Neutrophil (primary cell): ENCODE results near the gene MBD5.

Source experiments
- H3K27ac ChIP-seq: fragments of 200-600 bp; sonication (generic); 2 replicates; pipeline ENCODE4 v1.5.1; 2016; ENCODE audit warnings: mild to moderate bottlenecking, moderate library complexity
- H3K27me3 ChIP-seq: fragments of 200-600 bp; sonication (generic); 2 replicates; pipeline ENCODE4 v1.6.0; 2016; ENCODE audit warnings: mild to moderate bottlenecking
- H3K36me3 ChIP-seq: fragments of 200-600 bp; sonication (generic); 2 replicates; pipeline ENCODE4 v1.5.1; 2017
- H3K4me1 ChIP-seq, 2 experiments: fragments of 200-600 bp in 1 of 2; sonication (generic) in 1 of 2; 1 replicate in 1 of 2; 2 replicates in 1 of 2; pipeline versions ENCODE4 v1.5.1 to v1.6.1; 2013 to 2016; ENCODE audit warnings: low read depth in 1 of 2, low read length in 1 of 2, mild to moderate bottlenecking in 1 of 2, moderate library complexity in 1 of 2; ENCODE audit not compliant: control insufficient read depth in 1 of 2, insufficient read depth in 1 of 2
- H3K4me3 ChIP-seq, 2 experiments: fragments of 200-600 bp in 1 of 2; sonication (generic) in 1 of 2; 1 replicate in 1 of 2; 2 replicates in 1 of 2; pipeline ENCODE4 v1.5.1; 2013 to 2016; ENCODE audit warnings: low read depth in 1 of 2, low read length in 1 of 2, mild to moderate bottlenecking in 1 of 2, moderate library complexity in 1 of 2
- H3K9me3 ChIP-seq: fragments of 200-600 bp; sonication (generic); 2 replicates; pipeline ENCODE4 v1.5.1; 2016
- CTCF ChIP-seq: fragments of 200-600 bp; sonication (generic); IDR thresholded peaks from 2 replicates; pipeline ENCODE4 v1.5.1; 2016; ENCODE audit warnings: antibody characterized with exemption

MBD5 gene

DNA sequence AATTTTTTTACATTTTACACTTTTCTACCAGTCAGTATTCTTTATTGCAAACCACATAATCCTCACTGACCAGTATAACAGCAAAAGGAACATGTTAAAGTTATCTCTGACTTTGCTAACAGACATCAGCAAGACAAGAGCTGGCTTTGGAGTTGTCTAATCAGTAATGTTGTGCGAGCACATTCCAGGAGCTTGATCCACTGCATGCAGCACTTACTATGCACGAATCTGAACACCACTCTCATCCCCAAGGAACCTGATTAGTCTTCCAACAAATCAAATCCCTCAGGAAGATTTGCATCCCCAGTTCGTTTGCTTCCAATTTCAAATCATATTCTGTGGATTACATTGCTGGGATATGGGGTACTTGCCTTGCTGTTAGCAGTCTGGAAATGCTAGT, 354.3 kb downstream of the MBD5 start:
- no peak for TF ChIP-seq CTCF
- Histone ChIP-seq H3K36me3 (no peaks in the 10 kb centered on the region), H3K4me3 (no peak overlapping the region), H3K27ac (no peak overlapping the region), H3K9me3 (no peaks in the 10 kb centered on the region), H3K27me3 (no peaks in the 10 kb centered on the region), H3K4me1 (no peaks in the 10 kb centered on the region)

DNA sequence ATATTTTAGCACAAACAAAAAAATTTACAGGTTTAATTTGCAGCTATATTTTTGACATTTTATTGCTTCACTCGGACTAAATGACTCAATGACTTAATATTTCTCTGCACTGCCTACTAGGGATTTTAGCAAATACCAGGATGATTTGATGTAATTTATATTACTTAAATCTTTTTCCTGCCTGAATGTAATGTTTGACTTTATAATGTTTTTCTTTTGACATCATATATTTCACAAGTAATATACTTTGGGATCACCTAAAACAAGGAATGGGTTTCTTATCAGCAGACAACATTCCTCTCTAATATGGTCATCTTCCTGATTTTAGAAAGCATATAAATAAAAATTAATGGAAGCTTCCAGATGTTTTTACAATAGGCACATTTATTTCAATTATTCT, 370.4 kb downstream of the MBD5 start:
- Histone ChIP-seq H3K4me3 (no peak overlapping the region), H3K4me1 (no peaks in the 10 kb centered on the region), H3K9me3 (no peaks in the 10 kb centered on the region), H3K36me3 (no peaks in the 10 kb centered on the region), H3K27ac (no peak overlapping the region), H3K27me3 (no peaks in the 10 kb centered on the region)
- TF ChIP-seq CTCF = no peak

- Histone ChIP-seq H3K36me3 (no peaks in the 10 kb centered on the region), H3K4me3 (no peak overlapping the region), H3K27me3 (no peaks in the 10 kb centered on the region), H3K4me1 (no peaks in the 10 kb centered on the region), H3K27ac (no peak overlapping the region), H3K9me3 (no peaks in the 10 kb centered on the region)
- no peak for TF ChIP-seq CTCF
Measured at GRCh38 chr2:148402786-148403185, 381.9 kb downstream of the MBD5 start.

DNA sequence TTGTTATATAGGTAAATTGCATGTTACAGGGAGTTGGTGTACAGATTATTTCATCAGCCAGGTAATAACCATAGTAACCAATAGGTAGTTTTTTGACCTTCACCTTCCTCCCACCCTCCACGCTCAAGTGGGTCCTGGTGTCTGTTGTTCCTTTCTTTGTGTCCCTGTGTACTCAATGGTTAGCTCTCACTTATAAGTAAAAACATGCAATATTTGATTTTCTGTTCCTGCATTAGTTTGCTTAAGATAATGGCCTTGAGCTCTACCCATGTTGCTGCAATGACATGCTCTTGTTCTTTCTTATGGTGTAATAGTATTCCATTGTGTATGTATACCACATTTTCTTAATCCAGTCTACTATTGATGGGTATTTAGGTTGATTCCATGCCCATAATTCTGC, 390.0 kb downstream of the MBD5 start:
- no peak for TF ChIP-seq CTCF
- H3K27me3 ChIP-seq = no peaks in the 10 kb centered on the region
- H3K9me3 ChIP-seq = no peaks in the 10 kb centered on the region
- no peaks in the 10 kb centered on the region for H3K4me1 ChIP-seq
- H3K4me3 ChIP-seq = no peak overlapping the region
- no peak overlapping the region for H3K27ac ChIP-seq
- no peaks in the 10 kb centered on the region for H3K36me3 ChIP-seq

GRCh38 chr2:148416248-148416647, 395.4 kb downstream of the MBD5 start:
- H3K27ac ChIP-seq = no peak overlapping the region
- H3K4me1 ChIP-seq = no peaks in the 10 kb centered on the region
- no peaks in the 10 kb centered on the region for H3K36me3 ChIP-seq
- no peaks in the 10 kb centered on the region for H3K9me3 ChIP-seq
- no peaks in the 10 kb centered on the region for H3K27me3 ChIP-seq
- no peak overlapping the region for H3K4me3 ChIP-seq
- no peak for TF ChIP-seq CTCF

- no peak overlapping the region for H3K4me3 ChIP-seq
- H3K27ac ChIP-seq = no peak overlapping the region
- H3K27me3 ChIP-seq = no peaks in the 10 kb centered on the region
- no peaks in the 10 kb centered on the region for H3K9me3 ChIP-seq
- H3K36me3 ChIP-seq = no peaks in the 10 kb centered on the region
- TF ChIP-seq CTCF = no peak
- H3K4me1 ChIP-seq = no peaks in the 10 kb centered on the region
Measured at GRCh38 chr2:148430101-148430500, 409.2 kb downstream of the MBD5 start.
